ENCODE measurements around the gene DCAF11. TPM values are rescaled to one million over a fixed set of nuclear protein-coding genes. Genes with fewer than 3 reads are reported as not detected.

DCAF11 gene
- total and polyA plus RNA-seq, 2 of the 8 experiments (the other 6 are each of a cell fraction or from before 2014, with no cell fraction given) = 60.4 to 63.6 TPM

GRCh38 chr14:24081739-24082211 is 32.8 kb upstream of the DCAF11 start (continued):
- TF ChIP-seq, protein P1, sequence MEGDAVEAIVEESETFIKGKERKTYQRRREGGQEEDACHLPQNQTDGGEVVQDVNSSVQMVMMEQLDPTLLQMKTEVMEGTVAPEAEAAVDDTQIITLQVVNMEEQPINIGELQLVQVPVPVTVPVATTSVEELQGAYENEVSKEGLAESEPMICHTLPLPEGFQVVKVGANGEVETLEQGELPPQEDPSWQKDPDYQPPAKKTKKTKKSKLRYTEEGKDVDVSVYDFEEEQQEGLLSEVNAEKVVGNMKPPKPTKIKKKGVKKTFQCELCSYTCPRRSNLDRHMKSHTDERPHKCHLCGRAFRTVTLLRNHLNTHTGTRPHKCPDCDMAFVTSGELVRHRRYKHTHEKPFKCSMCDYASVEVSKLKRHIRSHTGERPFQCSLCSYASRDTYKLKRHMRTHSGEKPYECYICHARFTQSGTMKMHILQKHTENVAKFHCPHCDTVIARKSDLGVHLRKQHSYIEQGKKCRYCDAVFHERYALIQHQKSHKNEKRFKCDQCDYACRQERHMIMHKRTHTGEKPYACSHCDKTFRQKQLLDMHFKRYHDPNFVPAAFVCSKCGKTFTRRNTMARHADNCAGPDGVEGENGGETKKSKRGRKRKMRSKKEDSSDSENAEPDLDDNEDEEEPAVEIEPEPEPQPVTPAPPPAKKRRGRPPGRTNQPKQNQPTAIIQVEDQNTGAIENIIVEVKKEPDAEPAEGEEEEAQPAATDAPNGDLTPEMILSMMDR (IDR thresholded peaks at IDR 0.05; ENCODE audit: control extremely low read depth in 1 of 3, insufficient read depth in 1 of 3, low read depth in 1 of 3, low read length in 3 of 3) = no peak
- no peak for TF ChIP-seq NANOG (IDR thresholded peaks at IDR 0.05; ENCODE audit: insufficient read depth, low read depth, low read length, poor library complexity, severe bottlenecking)
- no peak for TF ChIP-seq BRCA1 (IDR thresholded peaks at IDR 0.05; ENCODE audit: low read depth, low read length)
- TF ChIP-seq TCF12 (IDR thresholded peaks at IDR 0.05; ENCODE audit: low read depth, low read length) = no peak
- TF ChIP-seq SRF (IDR thresholded peaks at IDR 0.05; ENCODE audit: low read depth, low read length) = no peak
- TF ChIP-seq SUZ12 (IDR thresholded peaks at IDR 0.05; ENCODE audit: low read length) = no peak
- no peak for TF ChIP-seq GTF2F1 (IDR thresholded peaks at IDR 0.05; ENCODE audit: borderline replicate concordance, low read depth, low read length)
- TF ChIP-seq SP2 (IDR thresholded peaks at IDR 0.05; ENCODE audit: low read length) = no peak
- TF ChIP-seq CEBPB (IDR thresholded peaks at IDR 0.05; ENCODE audit: low read depth, low read length) = no peak
- TF ChIP-seq FOSL1 (IDR thresholded peaks at IDR 0.05; ENCODE audit: insufficient read depth, low read depth, low read length) = no peak

Measured in H1 (cell line).